Measurements from ENCODE around the gene LAMB4. TPM values are rescaled to one million over a fixed set of nuclear protein-coding genes. Genes with fewer than 3 reads are reported as not detected.

Gene LAMB4
- total and polyA plus RNA-seq, 2 experiments from 2014 or later = not detected

DNA sequence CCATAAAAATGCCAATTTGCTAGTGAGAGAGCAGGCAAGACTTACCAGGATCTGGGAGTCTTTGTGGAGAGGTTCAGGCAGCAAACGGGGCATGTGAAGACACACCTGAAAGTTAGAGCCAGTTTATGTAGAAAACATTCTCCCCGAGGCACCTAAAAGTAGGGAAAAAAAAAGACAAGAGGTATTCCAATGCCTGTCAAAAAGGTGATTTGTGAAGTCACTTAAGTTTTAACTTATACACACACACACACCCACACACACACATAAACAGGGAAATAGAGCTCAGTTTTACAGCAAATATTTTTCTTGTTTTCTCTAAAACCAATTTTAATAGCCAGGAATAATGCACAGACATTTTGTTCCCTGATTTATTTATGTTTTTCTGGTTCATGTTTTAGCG lies at the start of gene LAMB4 (continued):
- TF ChIP-seq, protein P1, sequence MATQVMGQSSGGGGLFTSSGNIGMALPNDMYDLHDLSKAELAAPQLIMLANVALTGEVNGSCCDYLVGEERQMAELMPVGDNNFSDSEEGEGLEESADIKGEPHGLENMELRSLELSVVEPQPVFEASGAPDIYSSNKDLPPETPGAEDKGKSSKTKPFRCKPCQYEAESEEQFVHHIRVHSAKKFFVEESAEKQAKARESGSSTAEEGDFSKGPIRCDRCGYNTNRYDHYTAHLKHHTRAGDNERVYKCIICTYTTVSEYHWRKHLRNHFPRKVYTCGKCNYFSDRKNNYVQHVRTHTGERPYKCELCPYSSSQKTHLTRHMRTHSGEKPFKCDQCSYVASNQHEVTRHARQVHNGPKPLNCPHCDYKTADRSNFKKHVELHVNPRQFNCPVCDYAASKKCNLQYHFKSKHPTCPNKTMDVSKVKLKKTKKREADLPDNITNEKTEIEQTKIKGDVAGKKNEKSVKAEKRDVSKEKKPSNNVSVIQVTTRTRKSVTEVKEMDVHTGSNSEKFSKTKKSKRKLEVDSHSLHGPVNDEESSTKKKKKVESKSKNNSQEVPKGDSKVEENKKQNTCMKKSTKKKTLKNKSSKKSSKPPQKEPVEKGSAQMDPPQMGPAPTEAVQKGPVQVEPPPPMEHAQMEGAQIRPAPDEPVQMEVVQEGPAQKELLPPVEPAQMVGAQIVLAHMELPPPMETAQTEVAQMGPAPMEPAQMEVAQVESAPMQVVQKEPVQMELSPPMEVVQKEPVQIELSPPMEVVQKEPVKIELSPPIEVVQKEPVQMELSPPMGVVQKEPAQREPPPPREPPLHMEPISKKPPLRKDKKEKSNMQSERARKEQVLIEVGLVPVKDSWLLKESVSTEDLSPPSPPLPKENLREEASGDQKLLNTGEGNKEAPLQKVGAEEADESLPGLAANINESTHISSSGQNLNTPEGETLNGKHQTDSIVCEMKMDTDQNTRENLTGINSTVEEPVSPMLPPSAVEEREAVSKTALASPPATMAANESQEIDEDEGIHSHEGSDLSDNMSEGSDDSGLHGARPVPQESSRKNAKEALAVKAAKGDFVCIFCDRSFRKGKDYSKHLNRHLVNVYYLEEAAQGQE (IDR thresholded peaks at IDR 0.05; ENCODE audit: unreplicated experiment) = no peak
- no peak for TF ChIP-seq ZNF114 (CRISPR knock-in tag; IDR thresholded peaks at IDR 0.05)
- no peak for TF ChIP-seq EZH2 (IDR thresholded peaks at IDR 0.05; ENCODE audit: low read depth, unreplicated experiment)

DNA sequence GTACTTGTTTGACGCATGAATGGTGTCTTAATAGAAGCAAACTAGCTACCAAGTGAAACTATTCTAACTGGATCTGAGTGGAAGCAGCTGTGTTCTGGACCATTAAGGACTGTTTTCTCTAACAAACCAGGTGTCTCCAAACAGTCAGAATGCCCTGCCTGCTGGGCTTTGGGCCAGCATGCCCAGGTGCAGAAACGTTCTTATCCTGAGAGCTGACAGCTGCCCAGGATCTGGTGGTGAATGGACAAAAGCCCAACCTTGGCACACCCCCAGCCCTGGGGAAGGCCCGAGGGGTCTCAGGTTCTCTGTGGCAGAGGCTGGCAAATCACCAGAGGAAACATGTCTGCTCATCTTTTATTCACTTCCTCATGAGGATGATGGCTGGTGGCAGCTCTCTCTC lies 48.2 kb upstream of the LAMB4 start:
- Histone ChIP-seq H4K20me1 (replicated peaks; ENCODE audit: insufficient read depth) (no peaks in the 10 kb centered on the region), H3K4me1 (ENCODE audit: insufficient read depth) (peaks cover 3% of the 10 kb centered on the region; the same call in 1 of the 2 replicates), H3F3A (replicated peaks; ENCODE audit: low read depth) (no peaks in the 10 kb centered on the region), H3K27ac (ENCODE audit: low read depth) (no peak overlapping the region), H3K27me3 (ENCODE audit: insufficient read depth) (no peaks in the 10 kb centered on the region), H3K4me3 (no peak overlapping the region), H3K36me3 (ENCODE audit: insufficient read depth) (no peaks in the 10 kb centered on the region), H2AFZ (no peak overlapping the region), H3K4me2 (no peak overlapping the region), H3K9me2 (ENCODE audit: insufficient read depth) (no peaks in the 10 kb centered on the region), H3K79me2 (replicated peaks; ENCODE audit: insufficient read depth) (no peaks in the 10 kb centered on the region)
- Mint-ChIP-seq H3K4me3 (no peak overlapping the region), H3K9me3 (no peaks in the 10 kb centered on the region; the same call in 2 of the 3 replicates), H3K36me3 (ENCODE audit: low read depth) (no peaks in the 10 kb centered on the region; the same call in 2 of the 3 replicates), H3K27me3 (ENCODE audit: insufficient read depth, low read depth, poor library complexity) (no peaks in the 10 kb centered on the region), H3K27ac (no peak overlapping the region), H3K4me1 (peaks cover 13% of the 10 kb centered on the region; the same call in 2 of the 3 replicates)
- ATAC-seq (no peak), DNase-seq (ENCODE audit: low spot score) (no peak)
- no peak for TF ChIP-seq JUNB (IDR thresholded peaks at IDR 0.05; ENCODE audit: unreplicated experiment)
- no peak for TF ChIP-seq STAT1 (IDR thresholded peaks at IDR 0.05; ENCODE audit: unreplicated experiment)
- no peak for TF ChIP-seq ZNF114 (CRISPR knock-in tag; IDR thresholded peaks at IDR 0.05)
- TF ChIP-seq, protein P2, sequence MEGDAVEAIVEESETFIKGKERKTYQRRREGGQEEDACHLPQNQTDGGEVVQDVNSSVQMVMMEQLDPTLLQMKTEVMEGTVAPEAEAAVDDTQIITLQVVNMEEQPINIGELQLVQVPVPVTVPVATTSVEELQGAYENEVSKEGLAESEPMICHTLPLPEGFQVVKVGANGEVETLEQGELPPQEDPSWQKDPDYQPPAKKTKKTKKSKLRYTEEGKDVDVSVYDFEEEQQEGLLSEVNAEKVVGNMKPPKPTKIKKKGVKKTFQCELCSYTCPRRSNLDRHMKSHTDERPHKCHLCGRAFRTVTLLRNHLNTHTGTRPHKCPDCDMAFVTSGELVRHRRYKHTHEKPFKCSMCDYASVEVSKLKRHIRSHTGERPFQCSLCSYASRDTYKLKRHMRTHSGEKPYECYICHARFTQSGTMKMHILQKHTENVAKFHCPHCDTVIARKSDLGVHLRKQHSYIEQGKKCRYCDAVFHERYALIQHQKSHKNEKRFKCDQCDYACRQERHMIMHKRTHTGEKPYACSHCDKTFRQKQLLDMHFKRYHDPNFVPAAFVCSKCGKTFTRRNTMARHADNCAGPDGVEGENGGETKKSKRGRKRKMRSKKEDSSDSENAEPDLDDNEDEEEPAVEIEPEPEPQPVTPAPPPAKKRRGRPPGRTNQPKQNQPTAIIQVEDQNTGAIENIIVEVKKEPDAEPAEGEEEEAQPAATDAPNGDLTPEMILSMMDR (conservative IDR thresholded peaks at IDR 0.05; ENCODE audit: low read depth in 2 of 2) = no peak
- TF ChIP-seq POLR2AphosphoS5 (IDR thresholded peaks at IDR 0.05; ENCODE audit: low read depth) = no peak
- no peak for TF ChIP-seq NANOG (IDR thresholded peaks at IDR 0.05; ENCODE audit: borderline replicate concordance)
- TF ChIP-seq, protein P1 (IDR thresholded peaks at IDR 0.05; ENCODE audit: unreplicated experiment) = no peak

Measured in GM23338 (cell line).